ENCODE results near the gene SETDB1.

GRCh38 chr1:151002611-151003010, 76.4 kb downstream of the SETDB1 start:
- TF ChIP-seq POLR2AphosphoS5 (IDR thresholded peaks at IDR 0.05; ENCODE audit: low read depth, low read length) (no peak), EGR1 (IDR thresholded peaks at IDR 0.05; ENCODE audit: borderline replicate concordance, low read depth, low read length) (no peak), CHD2 (IDR thresholded peaks at IDR 0.05; ENCODE audit: low read length) (no peak), CTCF (IDR thresholded peaks at IDR 0.05; ENCODE audit: control extremely low read depth in 1 of 3, insufficient read depth in 1 of 3, low read depth in 1 of 3, low read length in 3 of 3) (no peak), ZNF274 (IDR thresholded peaks at IDR 0.05; ENCODE audit: borderline replicate concordance, extremely low read depth, low read length) (no peak), CEBPB (IDR thresholded peaks at IDR 0.05; ENCODE audit: low read depth, low read length) (no peak), POLR2A (IDR thresholded peaks at IDR 0.05; ENCODE audit: control extremely low read depth in 1 of 2, low read depth in 2 of 2, low read length in 2 of 2) (no peak)

All from H1 (cell line).